GM12891 (cell line): ENCODE data around the gene HSPA1L.
A peak's percentile ranks its signal among the peaks of the same experiment; 100 is the strongest.

ENCODE experiments used
- POLR2AphosphoS5 ChIP-seq: IDR thresholded peaks from 2 replicates; pipeline ENCODE4 v1.6.1; 2011; ENCODE audit warnings: low read depth, low read length, control low read depth
- SPI1 ChIP-seq: IDR thresholded peaks from 2 replicates; pipeline ENCODE4 v1.6.1; 2011; ENCODE audit warnings: low read depth, low read length, control low read depth

- peak; percentile 99 for TF ChIP-seq POLR2AphosphoS5
- TF ChIP-seq SPI1, result no peak
Observed at GRCh38 chr6:31834367-31835250, 19.5 kb upstream of the HSPA1L start.
